AG08396 (cell line): ENCODE measurements around the gene RPL11.
"Not testable (repeated sequence)": the region's sequence is repeated elsewhere in the genome, so short reads cannot be mapped to it uniquely, and the experiment has no call there.

Experiments
- DNase-seq: peaks from one replicate; pipeline ENCODE4 v3.0.0; 2012; ENCODE audit warnings: low spot score, mixed read lengths

The RPL11 gene

DNA sequence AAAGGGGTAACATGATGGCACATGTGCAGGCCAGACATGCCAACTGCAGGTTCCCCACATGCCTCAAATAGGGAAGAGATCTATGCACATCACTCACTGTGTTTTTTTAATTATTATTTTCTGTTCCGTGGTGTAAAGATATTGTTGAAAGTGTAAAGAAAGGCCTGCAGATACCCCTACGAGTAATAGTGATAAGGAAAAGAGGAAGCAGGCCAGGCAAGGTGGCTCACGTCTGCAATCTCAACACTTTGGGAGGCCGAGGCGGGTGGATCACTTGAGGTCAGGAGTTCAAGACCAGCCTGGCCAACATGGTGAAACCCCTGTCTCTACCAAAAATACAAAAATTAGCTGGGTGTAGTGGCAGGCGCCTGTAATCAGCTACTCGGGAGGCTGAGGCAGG is 6.4 kb upstream of the RPL11 start:
- not testable (repeated sequence) for DNase-seq

DNA sequence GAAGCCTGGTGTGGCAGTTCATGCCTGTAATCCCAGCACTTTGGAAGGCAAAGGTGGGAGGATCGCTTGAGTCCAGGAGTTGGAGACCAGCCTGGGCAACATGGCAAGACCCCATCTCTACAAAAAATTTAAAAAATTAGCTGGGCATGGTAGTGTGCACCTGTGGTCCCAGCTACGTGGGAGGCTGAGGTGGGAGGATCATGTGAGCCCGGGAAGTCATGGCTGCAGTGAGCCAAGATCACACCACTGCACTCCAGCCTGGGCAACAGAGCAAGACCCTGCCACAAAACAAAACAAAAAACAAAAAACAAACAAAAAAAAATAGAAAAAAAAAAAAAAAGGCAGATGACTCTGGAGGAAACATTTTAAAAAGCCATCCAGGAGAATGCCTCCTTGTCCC is 3.9 kb upstream of the RPL11 start:
- not testable (repeated sequence) for DNase-seq

DNA sequence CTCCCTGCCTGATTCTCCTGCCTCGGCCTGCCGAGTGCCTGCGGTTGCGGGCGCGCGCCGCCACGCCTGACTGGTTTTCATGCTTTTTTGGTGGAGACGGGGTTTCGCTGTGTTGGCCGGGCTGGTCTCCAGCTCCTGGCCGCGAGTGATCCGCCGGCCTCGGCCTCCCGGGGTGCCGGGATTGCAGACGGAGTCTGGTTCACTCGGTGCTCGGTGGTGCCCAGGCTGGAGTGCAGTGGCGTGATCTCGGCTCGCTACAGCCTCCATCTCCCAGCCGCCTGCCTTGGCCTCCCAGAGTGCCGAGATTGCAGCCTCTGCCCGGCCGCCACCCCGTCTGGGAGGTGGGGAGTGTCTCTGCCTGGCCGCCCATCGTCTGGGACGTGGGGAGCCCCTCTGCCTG is 3.3 kb upstream of the RPL11 start:
- DNase-seq: not testable (repeated sequence)

DNA sequence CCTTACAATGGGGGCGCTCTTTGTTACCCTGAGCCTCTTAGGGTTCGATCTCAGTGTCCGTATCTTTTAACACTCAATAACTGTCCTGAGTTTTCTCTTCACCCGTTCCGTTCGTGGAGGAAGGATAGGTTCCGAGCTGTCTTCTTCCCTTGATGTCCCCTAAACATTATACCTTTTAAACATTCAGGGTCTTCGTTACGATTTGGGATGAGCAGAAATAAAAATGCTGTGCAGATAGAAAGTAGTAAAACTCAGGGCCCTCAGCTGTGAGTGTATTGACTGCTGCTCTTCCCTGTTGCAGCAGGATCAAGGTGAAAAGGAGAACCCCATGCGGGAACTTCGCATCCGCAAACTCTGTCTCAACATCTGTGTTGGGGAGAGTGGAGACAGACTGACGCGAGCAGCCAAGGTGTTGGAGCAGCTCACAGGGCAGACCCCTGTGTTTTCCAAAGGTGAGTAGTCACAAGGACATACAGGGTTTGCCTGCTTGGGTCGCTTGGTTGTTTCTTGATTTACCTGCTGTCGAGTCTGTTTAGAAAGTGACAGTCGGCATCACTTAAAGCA is 784 bp downstream of the RPL11 start:
- DNase-seq: no peak

DNA sequence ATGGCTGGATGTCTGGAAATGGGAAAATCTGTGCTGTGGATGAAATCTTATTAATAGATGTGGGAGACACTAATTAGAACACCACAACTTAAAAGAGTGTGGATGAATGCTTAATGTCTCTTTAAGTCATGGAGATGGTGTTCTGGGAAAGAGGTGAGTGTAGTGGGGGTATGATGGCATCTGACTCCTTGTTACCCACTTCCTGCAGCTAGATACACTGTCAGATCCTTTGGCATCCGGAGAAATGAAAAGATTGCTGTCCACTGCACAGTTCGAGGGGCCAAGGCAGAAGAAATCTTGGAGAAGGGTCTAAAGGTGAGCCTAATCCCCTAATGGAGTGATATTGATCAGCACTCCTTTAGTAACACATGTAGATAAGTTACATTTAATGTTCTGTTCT is 2.0 kb downstream of the RPL11 start:
- DNase-seq: no peak

DNA sequence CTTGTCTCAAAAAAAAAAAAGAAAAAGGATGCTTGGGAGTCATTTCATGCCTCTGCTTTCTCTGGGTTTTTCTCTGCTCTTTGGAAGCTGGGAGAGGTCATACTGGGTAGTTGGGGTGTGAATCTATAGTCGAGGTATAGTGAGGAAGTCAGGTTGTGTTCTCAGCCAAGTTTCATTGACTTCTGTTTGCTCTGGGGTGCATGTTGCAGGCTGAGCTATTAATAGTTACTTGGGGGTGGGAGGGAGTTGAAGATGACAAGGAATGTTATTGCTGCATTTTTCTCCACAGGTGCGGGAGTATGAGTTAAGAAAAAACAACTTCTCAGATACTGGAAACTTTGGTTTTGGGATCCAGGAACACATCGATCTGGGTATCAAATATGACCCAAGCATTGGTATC is 2.8 kb downstream of the RPL11 start:
- no peak for DNase-seq

DNA sequence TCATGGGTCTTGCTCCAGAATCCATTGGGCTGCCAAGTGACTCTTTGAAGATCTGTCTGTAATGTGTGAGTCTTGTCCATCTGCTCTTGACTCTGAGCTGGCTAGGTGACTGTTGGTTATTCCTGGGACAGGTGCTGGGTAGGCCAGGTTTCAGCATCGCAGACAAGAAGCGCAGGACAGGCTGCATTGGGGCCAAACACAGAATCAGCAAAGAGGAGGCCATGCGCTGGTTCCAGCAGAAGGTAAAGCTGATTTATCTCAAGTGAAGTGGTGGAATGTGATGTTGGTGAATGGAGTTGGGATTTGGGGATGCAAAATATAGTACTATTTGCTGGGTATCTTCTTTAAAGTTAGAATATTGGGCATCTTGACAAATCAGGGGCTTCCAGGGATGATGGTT is 4.1 kb downstream of the RPL11 start:
- no peak for DNase-seq

DNA sequence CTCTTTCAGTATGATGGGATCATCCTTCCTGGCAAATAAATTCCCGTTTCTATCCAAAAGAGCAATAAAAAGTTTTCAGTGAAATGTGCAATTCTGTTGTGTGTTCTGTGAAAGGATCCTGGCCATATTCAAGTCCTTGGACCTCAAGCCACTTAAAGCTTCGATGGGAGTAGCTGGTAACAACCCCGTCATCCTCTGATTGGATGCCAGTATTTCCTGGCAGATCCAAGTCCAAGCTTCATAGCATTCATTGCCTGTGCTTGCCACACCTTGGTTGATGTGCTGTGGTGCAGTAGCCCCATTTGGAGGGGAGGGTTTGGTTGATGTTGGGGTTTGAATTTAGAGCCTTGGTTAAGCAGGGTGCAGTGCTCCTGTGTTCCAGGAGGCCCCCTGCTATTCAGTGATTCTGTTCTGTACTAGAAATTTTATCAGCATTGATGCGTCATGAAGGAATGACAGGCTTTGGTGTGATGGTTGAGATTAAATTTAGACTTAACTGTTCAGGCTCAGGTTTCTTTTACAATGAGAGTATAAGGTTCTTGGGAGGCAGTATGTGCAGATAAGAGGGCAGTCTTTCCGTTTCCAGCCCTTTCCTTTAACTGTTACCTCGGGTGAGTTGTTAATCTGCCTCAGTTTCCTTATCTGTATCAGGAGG is 4.9 kb downstream of the RPL11 start:
- no peak for DNase-seq

DNA sequence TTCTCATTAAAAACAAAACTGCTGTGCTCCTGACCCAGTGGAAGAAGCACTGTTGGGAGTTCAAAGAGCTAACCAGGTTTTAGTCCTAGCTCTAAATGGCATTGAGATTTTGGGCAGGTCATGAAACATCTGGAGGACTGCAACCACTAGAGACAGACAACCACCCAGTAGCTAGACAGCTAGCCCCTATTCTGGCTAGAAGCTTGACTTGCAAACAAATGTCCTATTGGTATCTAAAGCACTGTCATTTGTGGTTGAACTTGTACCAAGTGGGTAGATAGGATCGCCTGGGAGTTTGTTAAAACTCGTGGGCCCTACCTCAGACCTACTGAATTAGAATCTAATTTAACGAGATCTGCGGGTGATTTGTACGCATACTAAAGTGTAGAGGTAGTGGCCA is 6.9 kb downstream of the RPL11 start:
- DNase-seq: no peak

DNA sequence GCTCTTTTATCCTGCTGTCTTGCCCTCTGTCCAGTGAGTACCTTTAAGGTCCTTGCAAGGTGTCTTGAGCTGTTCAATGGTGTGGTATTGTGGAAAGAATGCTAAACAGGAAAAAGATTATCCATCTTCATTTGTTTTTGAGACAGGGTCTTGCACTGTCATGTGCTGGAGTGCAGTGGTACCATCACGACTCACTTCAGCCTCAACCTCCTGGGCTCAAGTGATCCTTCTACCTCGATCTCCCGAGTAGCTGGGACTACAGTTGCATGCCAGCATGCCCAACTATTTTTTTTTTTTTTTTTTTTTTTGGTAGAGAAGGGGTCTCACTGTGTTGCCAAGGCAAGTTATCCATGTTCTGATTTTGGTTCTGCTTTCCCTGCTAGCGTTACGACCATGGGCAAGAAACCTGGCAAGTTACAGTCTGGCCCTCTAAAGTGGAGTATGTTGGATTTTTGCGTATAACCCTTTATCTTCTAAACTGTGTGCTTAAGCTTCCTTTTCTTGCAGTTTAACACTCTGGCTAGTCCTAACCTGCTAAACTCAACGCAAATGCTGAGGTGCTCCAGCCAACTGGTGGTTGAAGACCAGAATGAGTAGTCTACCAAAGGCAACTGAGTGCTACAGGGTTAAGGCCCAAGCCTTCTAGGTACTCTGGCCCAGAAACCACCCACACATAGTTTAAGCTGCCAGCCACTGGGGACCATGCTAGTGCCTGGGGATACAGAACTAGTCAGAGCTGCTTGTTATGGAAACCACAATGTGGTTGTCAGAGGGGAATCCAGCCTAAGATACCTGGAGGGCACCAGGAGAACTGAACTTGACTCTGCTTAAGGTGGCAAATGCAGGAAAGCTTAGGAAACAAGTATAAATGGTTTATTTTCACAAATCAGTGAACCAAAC is 7.9 kb downstream of the RPL11 start:
- no peak for DNase-seq

DNA sequence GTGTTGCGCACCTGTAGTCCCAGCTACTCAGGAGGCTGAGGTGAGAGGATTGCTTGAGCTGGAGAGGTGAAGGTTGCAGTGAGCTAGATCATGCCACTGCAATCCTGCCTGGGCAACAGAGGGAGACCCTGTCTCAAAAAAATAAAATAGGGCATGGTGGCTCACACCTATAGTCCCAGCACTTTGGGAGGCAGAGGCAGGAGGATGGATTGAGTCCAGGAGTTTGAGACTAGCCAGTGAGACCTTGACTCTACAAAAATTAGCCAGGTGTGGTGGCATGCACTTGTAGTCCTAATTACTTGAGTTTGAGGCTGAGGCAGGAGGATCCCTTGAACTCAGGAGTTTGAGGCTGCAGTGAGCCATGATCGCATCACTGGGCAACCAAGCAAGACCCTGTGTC is 9.7 kb downstream of the RPL11 start:
- no peak for DNase-seq

DNA sequence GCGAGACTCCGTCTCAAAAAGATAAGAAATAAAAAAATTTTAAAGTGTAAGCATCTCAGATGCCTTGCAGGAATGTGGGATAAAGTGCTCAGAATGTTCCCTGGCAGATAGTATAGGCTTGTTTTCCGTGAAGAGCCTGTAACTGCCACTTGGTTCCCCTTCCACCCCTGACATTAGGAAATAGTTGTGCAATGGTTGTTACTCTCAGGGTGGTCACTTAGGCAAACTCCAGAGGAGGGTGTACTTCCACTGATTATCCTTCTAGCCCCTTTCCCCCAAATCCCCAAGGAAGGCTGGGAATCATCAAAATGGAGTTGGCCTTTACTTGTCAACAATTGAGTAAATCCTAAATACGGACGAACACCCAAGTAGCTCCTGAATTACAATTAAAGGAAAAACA is 10.4 kb downstream of the RPL11 start:
- no peak for DNase-seq

DNA sequence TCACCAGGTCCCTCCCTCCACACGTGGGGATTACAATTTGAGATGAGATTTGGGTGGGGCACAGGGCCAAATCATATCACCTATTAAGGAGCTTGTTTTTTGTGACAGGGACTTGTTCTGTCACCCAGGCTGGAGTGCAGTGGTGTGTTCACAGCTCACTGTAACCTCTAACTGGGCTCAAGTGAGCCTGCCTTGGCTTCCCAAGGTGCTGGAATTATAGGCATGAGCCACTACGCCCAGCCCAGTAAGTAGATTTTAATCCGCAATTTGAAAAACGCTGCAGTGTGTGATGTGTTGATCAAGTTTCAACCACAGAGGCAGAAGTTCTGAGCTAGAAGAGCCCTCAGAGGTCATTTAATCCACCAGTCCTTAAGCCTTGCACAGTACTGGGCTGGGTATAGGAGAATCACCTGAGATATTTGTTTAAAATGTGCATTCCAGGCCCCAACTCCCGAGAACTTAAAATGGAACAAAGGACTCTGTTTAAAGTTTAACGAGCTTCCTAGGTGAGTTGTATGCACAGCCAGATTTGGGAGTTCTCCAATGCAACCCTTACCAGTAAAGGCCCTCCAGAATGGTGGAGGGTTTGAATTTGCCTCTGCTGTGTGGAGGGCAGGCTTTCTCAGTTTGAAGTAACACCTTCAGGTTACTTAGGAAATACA is 13.4 kb downstream of the RPL11 start:
- no peak for DNase-seq

DNA sequence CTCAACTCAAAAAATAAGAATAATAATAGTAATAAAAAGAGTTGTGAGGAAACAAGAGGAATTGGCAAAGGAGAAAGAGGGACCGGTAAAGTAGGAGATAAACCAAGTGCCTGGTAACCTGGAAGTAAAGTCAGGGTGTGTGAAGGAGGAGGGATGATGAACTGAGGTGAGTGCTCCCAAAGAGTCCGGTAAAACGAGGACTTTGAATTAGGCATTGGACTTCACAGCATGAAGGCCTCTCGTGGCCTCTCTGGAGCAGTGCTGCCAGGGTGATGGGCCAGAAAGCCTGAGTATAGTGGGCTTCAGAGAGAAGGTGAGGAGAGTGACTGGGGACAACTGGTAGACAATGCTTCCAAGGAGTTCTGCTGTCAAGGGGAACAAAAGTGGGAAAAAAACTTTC is 17.6 kb downstream of the RPL11 start:
- DNase-seq: no peak

DNA sequence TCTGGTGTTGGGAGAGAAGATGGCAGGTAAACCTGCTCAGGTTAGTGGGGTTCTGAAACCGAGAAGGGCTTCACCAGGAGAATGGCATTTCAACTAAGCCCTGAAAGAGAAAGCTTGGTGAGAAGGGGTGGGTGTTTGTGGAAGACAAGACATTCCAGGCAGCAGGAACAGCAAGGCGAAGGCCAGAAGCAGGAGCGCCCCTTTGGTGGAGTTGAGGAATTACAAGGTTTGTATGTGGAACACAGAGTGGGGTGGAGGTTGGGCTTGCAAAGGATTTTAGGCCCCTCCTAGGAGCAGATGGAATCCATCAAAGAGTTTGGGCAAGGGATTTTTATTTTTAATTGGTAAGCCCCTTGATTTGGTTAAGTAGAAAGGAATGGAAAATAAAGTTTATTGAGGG is 26.9 kb downstream of the RPL11 start:
- DNase-seq: peak; percentile 41

DNA sequence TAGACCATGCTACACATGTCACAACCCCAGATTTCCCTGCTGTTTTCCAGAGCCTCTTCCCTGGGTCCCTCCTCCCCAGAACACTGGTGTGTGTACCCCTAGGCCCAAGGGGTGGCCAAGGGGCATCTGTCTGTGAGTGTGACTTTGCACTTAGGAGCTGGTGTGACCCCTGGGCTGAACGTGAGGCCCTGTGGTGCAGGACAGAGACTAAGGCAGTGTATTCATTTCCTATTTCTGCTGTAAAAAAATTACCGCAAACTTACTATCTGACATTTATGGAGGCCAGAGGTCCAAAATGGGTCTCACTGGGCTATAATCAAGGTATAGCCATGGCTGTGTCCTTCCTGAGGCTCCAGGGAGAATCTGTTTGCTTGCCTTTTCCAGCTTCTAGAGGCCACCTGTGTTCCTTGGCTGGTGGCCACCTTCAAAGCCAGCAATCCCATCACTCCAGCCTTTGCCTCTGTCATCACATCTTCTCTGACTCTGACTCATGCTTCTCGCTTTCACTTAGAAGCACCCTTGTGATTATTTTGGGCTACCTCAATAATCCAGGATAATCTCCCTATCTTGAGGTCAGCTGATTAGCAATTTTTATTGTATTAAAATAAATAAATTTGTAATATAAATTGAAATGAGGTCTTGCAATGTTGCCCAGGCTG is 27.7 kb downstream of the RPL11 start:
- no peak for DNase-seq

DNA sequence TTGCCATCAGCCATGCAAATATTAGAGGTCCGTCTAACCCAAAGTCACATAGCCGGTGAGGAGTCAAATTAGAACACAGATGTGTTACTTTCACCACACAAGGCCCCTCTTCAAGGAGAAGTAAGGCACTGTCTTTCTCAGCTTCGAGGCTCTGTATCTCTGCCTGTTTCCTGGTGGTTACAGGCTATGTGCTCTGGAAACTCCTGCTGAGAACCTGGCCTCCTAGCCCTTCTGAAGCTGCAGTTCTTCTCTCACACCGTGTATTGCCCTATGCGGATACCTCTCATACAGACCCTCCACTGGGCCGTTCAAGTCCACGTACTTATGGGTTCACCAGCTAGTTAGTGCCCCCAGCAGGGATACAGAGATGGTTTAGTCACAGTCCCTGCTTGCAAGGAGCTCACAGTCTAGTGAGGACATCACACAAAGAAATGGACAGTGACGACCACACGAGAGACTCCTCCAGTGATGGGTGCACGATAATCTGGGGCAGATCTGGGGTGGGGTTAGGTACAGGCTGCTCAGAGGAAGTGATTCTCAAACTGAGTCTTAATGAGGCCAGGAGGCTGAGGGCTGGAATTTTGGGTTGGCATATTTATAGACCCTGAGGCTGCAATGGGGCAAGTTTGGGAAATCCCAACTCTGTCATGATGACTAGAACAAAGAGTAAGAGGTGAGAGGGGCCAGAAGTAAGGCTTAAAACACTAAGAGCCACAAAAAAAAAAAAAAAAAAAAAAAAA is 28.8 kb downstream of the RPL11 start:
- no peak for DNase-seq

DNA sequence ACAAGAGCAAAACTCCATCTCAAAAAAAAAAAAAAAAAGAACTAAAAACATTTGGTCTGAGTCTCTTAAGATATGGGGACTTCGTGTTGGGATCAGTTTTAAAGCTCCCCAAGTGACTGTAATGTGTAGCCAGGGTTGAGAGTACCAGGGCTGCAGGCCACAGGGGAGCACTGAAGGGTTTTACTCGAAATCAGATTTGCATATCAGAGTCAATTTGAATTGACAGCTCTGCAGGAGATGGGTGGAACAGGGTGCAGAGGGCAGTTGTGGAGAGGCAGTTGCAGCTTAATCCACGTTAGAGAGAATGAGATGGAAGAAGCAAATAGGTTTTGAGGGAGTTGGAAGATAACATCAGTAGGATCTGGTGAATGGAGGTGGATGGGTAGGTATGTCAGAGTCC is 31.0 kb downstream of the RPL11 start:
- DNase-seq: no peak

DNA sequence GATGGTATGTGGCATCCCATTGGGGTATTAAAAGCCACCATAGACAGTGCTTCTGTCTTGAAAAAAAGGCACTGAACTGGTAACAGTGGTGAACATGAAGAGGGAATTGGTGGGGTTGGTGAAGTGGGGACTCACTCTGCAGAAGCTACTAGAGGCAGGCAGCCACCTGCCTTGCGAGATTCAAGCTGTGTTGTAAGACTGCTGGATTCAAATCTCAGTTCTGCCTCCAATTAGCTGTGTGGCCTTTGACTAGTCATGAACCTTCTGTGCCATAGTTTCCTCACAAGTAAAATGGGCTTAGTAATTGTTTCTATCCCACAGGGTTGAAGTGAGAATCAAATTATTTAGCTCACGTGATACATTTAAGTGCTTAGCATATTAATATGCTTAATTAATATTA is 35.1 kb downstream of the RPL11 start:
- no peak for DNase-seq

DNA sequence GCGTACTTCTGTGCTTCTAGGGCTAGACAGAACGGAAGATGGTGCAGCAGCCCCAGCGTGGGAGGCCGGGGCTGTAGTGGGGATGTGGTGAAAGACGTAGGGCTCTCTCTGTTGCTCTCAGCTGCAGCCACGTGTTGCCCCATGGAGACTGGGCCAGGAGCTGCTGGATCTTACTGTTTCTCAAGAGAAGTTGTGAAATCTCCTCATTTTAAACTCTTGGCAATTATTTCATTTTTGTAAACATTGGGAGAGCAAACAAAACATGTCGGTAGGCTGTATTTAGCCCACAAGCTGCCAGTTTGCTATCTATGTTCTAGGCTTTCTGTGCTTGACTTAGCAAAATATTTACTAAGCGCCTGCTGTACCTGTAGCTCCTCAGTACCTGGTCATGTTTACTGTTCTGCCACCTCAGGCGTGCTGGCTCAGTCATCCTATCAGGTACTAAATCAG is 35.8 kb downstream of the RPL11 start:
- DNase-seq: peak; percentile 81
